SK-N-SH treated with all-trans-retinoic acid at 6 μM for 48 hours (cell line): ENCODE results near the gene WFDC1.

Experiments
- ATAC-seq: fragments of 200-7000 bp; cut with Tn5 transposase; 3 replicates; pipeline ENCODE4 v1.9.1; 2020; ENCODE audit warnings: mild to moderate bottlenecking, moderate library complexity
- ARNTL ChIP-seq: fragments of 450-650 bp; formaldehyde crosslinking; IDR thresholded peaks from 2 replicates; pipeline ENCODE4 v1.5.0; 2020; ENCODE audit warnings: low read depth, mild to moderate bottlenecking, moderate library complexity, borderline replicate concordance
- CSDC2 ChIP-seq: fragments of 250-450 bp; sonication (Bioruptor Pico); IDR thresholded peaks from 2 replicates; pipeline ENCODE4 v1.5.0; 2020; ENCODE audit warnings: mild to moderate bottlenecking, moderate library complexity
- ESRRG ChIP-seq: fragments of 250-450 bp; sonication (Bioruptor Pico); IDR thresholded peaks from 2 replicates; pipeline ENCODE4 v1.6.1; 2021; ENCODE audit warnings: mild to moderate bottlenecking
- GLIS3 ChIP-seq: fragments of 250-450 bp; sonication (Bioruptor Pico); IDR thresholded peaks from 2 replicates; pipeline ENCODE4 v1.5.0; 2020; ENCODE audit warnings: mild to moderate bottlenecking, moderate library complexity
- ISL1 ChIP-seq: fragments of 250-450 bp; sonication (Bioruptor Pico); IDR thresholded peaks from 2 replicates; pipeline ENCODE4 v2.1.2; 2022; ENCODE audit warnings: mild to moderate bottlenecking, moderate library complexity
- OSR1 ChIP-seq: fragments of 250-450 bp; sonication (Bioruptor Pico); IDR thresholded peaks from 2 replicates; pipeline ENCODE4 v1.8.0; 2022; ENCODE audit warnings: moderate library complexity, mild to moderate bottlenecking, inconsistent platforms
- PATZ1 ChIP-seq: fragments of 250-450 bp; sonication (Bioruptor Pico); IDR thresholded peaks from 2 replicates; pipeline ENCODE4 v1.8.0; 2020; ENCODE audit warnings: mild to moderate bottlenecking, moderate library complexity, borderline replicate concordance
- PPARA ChIP-seq: fragments of 250-450 bp; sonication (Bioruptor Pico); IDR thresholded peaks from 2 replicates; pipeline ENCODE4 v1.5.0; 2020; ENCODE audit warnings: mild to moderate bottlenecking, borderline replicate concordance
- RARB ChIP-seq: fragments of 250-450 bp; sonication (Bioruptor Pico); IDR thresholded peaks from 2 replicates; pipeline ENCODE4 v1.8.0; 2021; ENCODE audit warnings: mild to moderate bottlenecking, moderate library complexity
- TCF4 ChIP-seq: fragments of 250-450 bp; sonication (Bioruptor Pico); IDR thresholded peaks from 2 replicates; pipeline ENCODE4 v1.8.0; 2021; ENCODE audit warnings: mild to moderate bottlenecking, moderate library complexity, borderline replicate concordance
- TOX ChIP-seq: fragments of 250-450 bp; sonication (Bioruptor Pico); IDR thresholded peaks from 2 replicates; pipeline ENCODE4 v1.8.0; 2021; ENCODE audit warnings: mild to moderate bottlenecking, moderate library complexity, borderline replicate concordance
- TSHZ2 ChIP-seq: fragments of 250-450 bp; sonication (Bioruptor Pico); IDR thresholded peaks from 2 replicates; pipeline ENCODE4 v1.5.0; 2020; ENCODE audit warnings: mild to moderate bottlenecking, moderate library complexity
- ZC3H10 ChIP-seq: fragments of 250-450 bp; sonication (Bioruptor Pico); IDR thresholded peaks from 2 replicates; pipeline ENCODE4 v1.5.1; 2021; ENCODE audit warnings: mild to moderate bottlenecking, moderate library complexity
- ZFP3 ChIP-seq: fragments of 250-450 bp; sonication (Bioruptor Pico); IDR thresholded peaks from 2 replicates; pipeline ENCODE4 v1.5.0; 2020; ENCODE audit warnings: mild to moderate bottlenecking, moderate library complexity
- ZFP30 ChIP-seq: fragments of 450-650 bp; formaldehyde crosslinking; IDR thresholded peaks from 2 replicates; pipeline ENCODE4 v1.5.0; 2022; ENCODE audit warnings: mild to moderate bottlenecking, moderate library complexity
- ZNF70 ChIP-seq: fragments of 450-650 bp; formaldehyde crosslinking; IDR thresholded peaks from 2 replicates; pipeline ENCODE4 v1.5.0; 2020; ENCODE audit warnings: mild to moderate bottlenecking, moderate library complexity
- ZNF8 ChIP-seq: fragments of 450-650 bp; formaldehyde crosslinking; IDR thresholded peaks from 2 replicates; pipeline ENCODE4 v1.5.0; 2020; ENCODE audit warnings: mild to moderate bottlenecking, moderate library complexity
- TF ChIP-seq, protein P1 (sequence below): fragments of 250-450 bp; sonication (Bioruptor Pico); IDR thresholded peaks from 2 replicates; pipeline ENCODE4 v1.5.1; 2020; ENCODE audit warnings: low read depth, mild to moderate bottlenecking, moderate library complexity
- TF ChIP-seq, protein P2 (sequence below): fragments of 250-450 bp; sonication (Bioruptor Pico); IDR thresholded peaks from 2 replicates; pipeline ENCODE4 v1.5.1; 2021; ENCODE audit warnings: mild to moderate bottlenecking, moderate library complexity
- TF ChIP-seq, protein P3 (sequence below): fragments of 250-450 bp; sonication (Bioruptor Pico); IDR thresholded peaks from 2 replicates; pipeline ENCODE4 v1.8.0; 2021; ENCODE audit warnings: low read depth, mild to moderate bottlenecking, moderate library complexity, borderline replicate concordance

WFDC1 gene

DNA sequence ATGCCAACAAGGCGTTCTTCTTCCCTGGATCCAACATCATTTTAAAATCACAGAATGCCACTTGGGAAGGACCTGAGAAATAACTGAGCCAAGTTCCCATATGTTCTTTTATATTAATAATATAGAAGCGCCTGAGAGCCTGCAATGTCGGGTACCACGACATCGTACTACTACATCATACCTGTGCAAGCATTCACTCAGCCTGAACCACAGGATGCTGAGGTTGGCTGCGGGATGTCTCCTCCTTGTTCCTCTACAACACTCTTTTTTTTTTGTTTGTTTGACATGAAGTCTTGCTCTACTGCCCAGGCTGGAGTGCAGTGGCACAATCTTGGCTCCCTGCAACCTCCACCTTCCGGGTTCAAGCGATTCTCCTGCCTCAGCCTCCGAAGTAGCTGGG lies 71.5 kb downstream of the WFDC1 start:
- TF ChIP-seq ZFP30 (CRISPR knock-in tag) (no peak), ZNF70 (no peak), TOX (no peak), PATZ1 (CRISPR knock-in tag) (no peak)
- no peak for ATAC-seq

DNA sequence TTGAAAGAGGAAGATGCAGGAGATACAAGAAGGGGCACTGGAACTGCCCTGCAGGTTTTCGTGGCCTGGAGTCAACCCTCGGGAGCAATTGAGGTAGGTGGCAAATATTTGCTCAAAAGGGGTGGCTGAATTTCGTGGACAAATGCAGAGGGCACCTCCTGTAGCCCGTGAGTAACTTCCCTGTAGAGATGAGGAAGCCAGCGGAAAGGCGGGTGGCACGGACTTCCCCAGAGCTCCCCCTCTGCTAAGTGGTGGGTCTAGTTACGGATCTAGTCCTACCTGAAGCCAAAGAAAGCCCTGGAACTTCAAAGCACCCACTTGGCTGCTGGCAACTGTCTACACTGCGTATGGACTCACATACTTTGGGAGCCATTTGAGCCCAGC lies 72.6 kb downstream of the WFDC1 start:
- TF ChIP-seq TSHZ2 (CRISPR knock-in tag) (no peak), ZFP30 (CRISPR knock-in tag) (no peak), ARNTL (CRISPR knock-in tag) (no peak), ZC3H10 (CRISPR knock-in tag) (no peak), GLIS3 (no peak), ESRRG (no peak), ZNF8 (CRISPR knock-in tag) (no peak), TCF4 (CRISPR knock-in tag) (no peak), RARB (no peak), PATZ1 (CRISPR knock-in tag) (no peak), ZFP3 (CRISPR knock-in tag) (no peak), ISL1 (CRISPR knock-in tag) (no peak)
- TF ChIP-seq, protein P1, sequence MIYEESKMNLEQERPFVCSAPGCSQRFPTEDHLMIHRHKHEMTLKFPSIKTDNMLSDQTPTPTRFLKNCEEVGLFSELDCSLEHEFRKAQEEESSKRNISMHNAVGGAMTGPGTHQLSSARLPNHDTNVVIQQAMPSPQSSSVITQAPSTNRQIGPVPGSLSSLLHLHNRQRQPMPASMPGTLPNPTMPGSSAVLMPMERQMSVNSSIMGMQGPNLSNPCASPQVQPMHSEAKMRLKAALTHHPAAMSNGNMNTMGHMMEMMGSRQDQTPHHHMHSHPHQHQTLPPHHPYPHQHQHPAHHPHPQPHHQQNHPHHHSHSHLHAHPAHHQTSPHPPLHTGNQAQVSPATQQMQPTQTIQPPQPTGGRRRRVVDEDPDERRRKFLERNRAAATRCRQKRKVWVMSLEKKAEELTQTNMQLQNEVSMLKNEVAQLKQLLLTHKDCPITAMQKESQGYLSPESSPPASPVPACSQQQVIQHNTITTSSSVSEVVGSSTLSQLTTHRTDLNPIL: no peak
- TF ChIP-seq, protein P2, sequence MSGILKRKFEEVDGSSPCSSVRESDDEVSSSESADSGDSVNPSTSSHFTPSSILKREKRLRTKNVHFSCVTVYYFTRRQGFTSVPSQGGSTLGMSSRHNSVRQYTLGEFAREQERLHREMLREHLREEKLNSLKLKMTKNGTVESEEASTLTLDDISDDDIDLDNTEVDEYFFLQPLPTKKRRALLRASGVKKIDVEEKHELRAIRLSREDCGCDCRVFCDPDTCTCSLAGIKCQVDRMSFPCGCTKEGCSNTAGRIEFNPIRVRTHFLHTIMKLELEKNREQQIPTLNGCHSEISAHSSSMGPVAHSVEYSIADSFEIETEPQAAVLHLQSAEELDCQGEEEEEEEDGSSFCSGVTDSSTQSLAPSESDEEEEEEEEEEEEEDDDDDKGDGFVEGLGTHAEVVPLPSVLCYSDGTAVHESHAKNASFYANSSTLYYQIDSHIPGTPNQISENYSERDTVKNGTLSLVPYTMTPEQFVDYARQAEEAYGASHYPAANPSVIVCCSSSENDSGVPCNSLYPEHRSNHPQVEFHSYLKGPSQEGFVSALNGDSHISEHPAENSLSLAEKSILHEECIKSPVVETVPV: no peak
- TF ChIP-seq, protein P3, sequence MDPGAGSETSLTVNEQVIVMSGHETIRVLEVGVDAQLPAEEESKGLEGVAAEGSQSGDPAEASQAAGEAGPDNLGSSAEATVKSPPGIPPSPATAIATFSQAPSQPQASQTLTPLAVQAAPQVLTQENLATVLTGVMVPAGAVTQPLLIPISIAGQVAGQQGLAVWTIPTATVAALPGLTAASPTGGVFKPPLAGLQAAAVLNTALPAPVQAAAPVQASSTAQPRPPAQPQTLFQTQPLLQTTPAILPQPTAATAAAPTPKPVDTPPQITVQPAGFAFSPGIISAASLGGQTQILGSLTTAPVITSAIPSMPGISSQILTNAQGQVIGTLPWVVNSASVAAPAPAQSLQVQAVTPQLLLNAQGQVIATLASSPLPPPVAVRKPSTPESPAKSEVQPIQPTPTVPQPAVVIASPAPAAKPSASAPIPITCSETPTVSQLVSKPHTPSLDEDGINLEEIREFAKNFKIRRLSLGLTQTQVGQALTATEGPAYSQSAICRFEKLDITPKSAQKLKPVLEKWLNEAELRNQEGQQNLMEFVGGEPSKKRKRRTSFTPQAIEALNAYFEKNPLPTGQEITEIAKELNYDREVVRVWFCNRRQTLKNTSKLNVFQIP (CRISPR knock-in tag): no peak
- no peak for ATAC-seq

- TF ChIP-seq GLIS3 (no peak), ZFP3 (CRISPR knock-in tag) (no peak), RARB (no peak), TOX (no peak), PPARA (no peak), CSDC2 (CRISPR knock-in tag) (no peak), ZFP30 (CRISPR knock-in tag) (no peak), OSR1 (CRISPR knock-in tag) (no peak), ISL1 (CRISPR knock-in tag) (no peak)
- TF ChIP-seq, protein P1: no peak
- TF ChIP-seq, protein P3 (CRISPR knock-in tag): no peak
- ATAC-seq: no peak
These were observed 73.2 kb downstream of the WFDC1 start for GRCh38 chr16:84367750-84368307.
